Calu3 (cell line): ENCODE results near the gene COL20A1. TPM values are rescaled to one million over a fixed set of nuclear protein-coding genes. Genes with fewer than 3 reads are reported as not detected.

Experiments used
- BruUV-seq: library from RNA; stranded (reverse); fragments of 400-500 nt; replicated peaks from 2 replicates; lab custom pipeline; 2021; lab: Mats Ljungman, UMichigan
- CTCF ChIA-PET: fragments of 300-600 bp; sonication (Branson Sonifier 250); formaldehyde crosslinking; loops from one replicate; lab custom pipeline; 2022; ENCODE audit warnings: antibody characterized with exemption; lab: Charles Lee
- DNase-seq: peaks from one replicate; pipeline ENCODE4 v3.0.0; 2022
- H3K27ac Mint-ChIP-seq: one replicate; pipeline ENCODE4 v1.8.0; 2022; ENCODE audit warnings: mixed read lengths; ENCODE audit not compliant: unreplicated experiment
- H3K27me3 Mint-ChIP-seq: one replicate; pipeline ENCODE4 v1.8.0; 2022; ENCODE audit warnings: mixed read lengths; ENCODE audit not compliant: unreplicated experiment
- H3K36me3 Mint-ChIP-seq: one replicate; pipeline ENCODE4 v1.8.0; 2022; ENCODE audit warnings: mild to moderate bottlenecking, moderate library complexity, mixed read lengths; ENCODE audit not compliant: insufficient read depth, unreplicated experiment
- H3K4me1 Mint-ChIP-seq: one replicate; pipeline ENCODE4 v1.8.0; 2022; ENCODE audit warnings: mild to moderate bottlenecking, low read depth, mixed read lengths; ENCODE audit not compliant: unreplicated experiment
- H3K4me3 Mint-ChIP-seq: one replicate; pipeline ENCODE4 v1.8.0; 2022; ENCODE audit warnings: mild to moderate bottlenecking, low read depth, moderate library complexity, mixed read lengths; ENCODE audit not compliant: unreplicated experiment
- H3K9me3 Mint-ChIP-seq: one replicate; pipeline ENCODE4 v1.8.0; 2022; ENCODE audit warnings: low read depth, mixed read lengths; ENCODE audit not compliant: unreplicated experiment
- CTCF ChIP-seq: fragments of 200-600 bp; IDR thresholded peaks from one replicate; pipeline ENCODE4 v1.8.0; 2022; ENCODE audit warnings: antibody characterized with exemption; ENCODE audit not compliant: unreplicated experiment
- intact Hi-C: fragments of 100-400 bp; cut with micrococcal nuclease; formaldehyde crosslinking; loops from one replicate; pipeline ENCODE4 v1.10.0; 2022; ENCODE audit not compliant: unreplicated experiment
- microRNA-seq: library from miRNA; unstranded; fragments of <30 nt; microRNA quantifications from one replicate; pipeline ENCODE4 v1.2.0, GENCODE V29; 2022
- total RNA-seq: library from RNA; stranded (reverse); gene quantifications from 2 replicates; pipeline ENCODE4 v1.2.3, GENCODE V29; 2022

Gene COL20A1
- total RNA-seq, 1 experiment from 2014 or later, result not detected

GRCh38 chr20:63381781-63382431 lies 88.9 kb downstream of the COL20A1 start:
- TF ChIP-seq CTCF, result peak; percentile 100
- no peak overlapping the region for H3K4me3 Mint-ChIP-seq
- intact Hi-C loops, result loop anchor here (2.0 to 5.0 kb wide), 2 partner anchors 73 to 160 kb away; no protein-coding TSS in a partner anchor

GRCh38 chr20:63382551-63383300 lies 89.7 kb downstream of the COL20A1 start:
- BruUV-seq, result no TSS peak
- peaks cover 82% of the 10 kb centered on the region for H3K27me3 Mint-ChIP-seq
- intact Hi-C loops, result loop anchor here (5.0 kb wide), 1 partner anchor 160 kb away; no protein-coding TSS in a partner anchor
- no peak for DNase-seq
- peaks cover 14% of the 10 kb centered on the region for H3K9me3 Mint-ChIP-seq
- CTCF ChIA-PET, result interaction anchor here (0.6 to 3.8 kb wide), 10 partner anchors 8 to 410 kb away, joined by 3 to 55 read pairs (median 4); partner anchors contain the start of gene PPDPF
- no peak overlapping the region for H3K27ac Mint-ChIP-seq
- H3K4me3 Mint-ChIP-seq, result no peak overlapping the region
- no peaks in the 10 kb centered on the region for H3K4me1 Mint-ChIP-seq
- TF ChIP-seq CTCF, result no peak
- no peaks in the 10 kb centered on the region for H3K36me3 Mint-ChIP-seq

More at GRCh38 chr20:63381781-63382431, 88.9 kb downstream of the COL20A1 start:
- Mint-ChIP-seq H3K4me1 (no peaks in the 10 kb centered on the region), H3K27me3 (peaks cover 88% of the 10 kb centered on the region), H3K27ac (no peak overlapping the region), H3K36me3 (no peaks in the 10 kb centered on the region), H3K9me3 (peaks cover 9% of the 10 kb centered on the region)
- DNase-seq, result peak; percentile 65
- BruUV-seq, result no TSS peak
- CTCF ChIA-PET, result interaction anchor here (0.6 to 3.8 kb wide), 13 partner anchors 9 to 409 kb away, joined by 3 to 55 read pairs (median 3); partner anchors contain the start of gene PPDPF

GRCh38 chr20:63383556-63383955 lies 90.6 kb downstream of the COL20A1 start:
- Mint-ChIP-seq H3K27me3 (peaks cover 81% of the 10 kb centered on the region), H3K4me3 (no peak overlapping the region), H3K4me1 (no peaks in the 10 kb centered on the region), H3K27ac (no peak overlapping the region), H3K36me3 (no peaks in the 10 kb centered on the region), H3K9me3 (peaks cover 18% of the 10 kb centered on the region)
- no peak for DNase-seq
- CTCF ChIA-PET, result interaction anchor here (3.2 kb wide), 1 partner anchor 160 kb away, joined by 49 read pairs; no protein-coding TSS in a partner anchor
- no TSS peak for BruUV-seq
- intact Hi-C loops, result loop anchor here (5.0 kb wide), 1 partner anchor 161 kb away; no protein-coding TSS in a partner anchor
- TF ChIP-seq CTCF, result no peak

GRCh38 chr20:63384336-63384735 lies 91.3 kb downstream of the COL20A1 start:
- BruUV-seq, result no TSS peak
- intact Hi-C loops, result loop anchor here (5.0 kb wide), 1 partner anchor 162 kb away; no protein-coding TSS in a partner anchor
- CTCF ChIA-PET, result no interaction called here
- H3K9me3 Mint-ChIP-seq, result peaks cover 18% of the 10 kb centered on the region
- H3K36me3 Mint-ChIP-seq, result no peaks in the 10 kb centered on the region
- peaks cover 81% of the 10 kb centered on the region for H3K27me3 Mint-ChIP-seq
- H3K4me3 Mint-ChIP-seq, result no peak overlapping the region
- no peak for DNase-seq
- no peaks in the 10 kb centered on the region for H3K4me1 Mint-ChIP-seq
- no peak for TF ChIP-seq CTCF
- no peak overlapping the region for H3K27ac Mint-ChIP-seq

Small RNA genes lying within 50 kb of the gene (microRNA-seq; reads per million reads assigned to microRNA genes)
- gene MIR4326, result 1.8 reads per million

Other genes starting within 250 kb of the COL20A1 start
- gene YTHDF1, start 77.1 kb upstream of the COL20A1 start, total RNA-seq, result 93.4 and 94.4 TPM in 2 replicates
- 0.26 TPM in 1 of 2 replicates, not detected in the other for gene BIRC7, start 57.3 kb upstream of the COL20A1 start, total RNA-seq
- not detected in 2 replicates for gene NKAIN4, start 38.7 kb upstream of the COL20A1 start, total RNA-seq
- 127 and 146 TPM in 2 replicates for gene ARFGAP1, start 20.4 kb upstream of the COL20A1 start, total RNA-seq
- not detected in 2 replicates for gene CHRNA4, start 68.2 kb downstream of the COL20A1 start, total RNA-seq
- gene KCNQ2, start 179.5 kb downstream of the COL20A1 start, total RNA-seq, result 0.07 and 0.38 TPM in 2 replicates
- gene EEF1A2, start 205.9 kb downstream of the COL20A1 start, total RNA-seq, result 359 and 393 TPM in 2 replicates
- 517 and 545 TPM in 2 replicates for gene PPDPF, start 227.6 kb downstream of the COL20A1 start, total RNA-seq
- gene PTK6, start 244.2 kb downstream of the COL20A1 start, total RNA-seq, result 15.9 and 22.5 TPM in 2 replicates